Progenitor cell of endocrine pancreas (in vitro differentiated cells): ENCODE results near the gene NEURL3. TPM values are rescaled to one million over a fixed set of nuclear protein-coding genes. Genes with fewer than 3 reads are reported as not detected.

Source experiments
- DNase-seq: peaks from one replicate; pipeline ENCODE4 v3.0.0; 2021; ENCODE audit warnings: low spot score; ENCODE audit not compliant: unreplicated experiment
- H3K27ac Mint-ChIP-seq: 2 replicates; pipeline ENCODE4 v1.8.0; 2021; ENCODE audit warnings: mild to moderate bottlenecking, moderate library complexity, mixed read lengths
- H3K27me3 Mint-ChIP-seq: 2 replicates; pipeline ENCODE4 v1.8.0; 2021; ENCODE audit warnings: mixed read lengths
- H3K36me3 Mint-ChIP-seq: 2 replicates; pipeline ENCODE4 v1.8.0; 2022; ENCODE audit warnings: mixed read lengths; ENCODE audit not compliant: insufficient read depth
- H3K4me1 Mint-ChIP-seq: 2 replicates; pipeline ENCODE4 v1.8.0; 2021; ENCODE audit warnings: low read depth, mixed read lengths
- H3K4me3 Mint-ChIP-seq: 2 replicates; pipeline ENCODE4 v1.8.0; 2021; ENCODE audit warnings: low read depth, mild to moderate bottlenecking, moderate library complexity, mixed read lengths
- H3K9me3 Mint-ChIP-seq: 2 replicates; pipeline ENCODE4 v1.8.0; 2021; ENCODE audit warnings: low read depth, mixed read lengths
- total RNA-seq: library from RNA; stranded (reverse); gene quantifications from 2 replicates; pipeline ENCODE4 v1.2.1, GENCODE V29; 2021
- TF ChIP-seq, protein P1 (sequence below): fragments of 200-600 bp; sonication (generic); IDR thresholded peaks from one replicate; pipeline ENCODE4 v1.5.0; 2021; ENCODE audit warnings: antibody characterized with exemption, mild to moderate bottlenecking; ENCODE audit not compliant: unreplicated experiment

The NEURL3 gene
- total RNA-seq, 1 donor from 2014 or later, result 0.86 TPM

DNA sequence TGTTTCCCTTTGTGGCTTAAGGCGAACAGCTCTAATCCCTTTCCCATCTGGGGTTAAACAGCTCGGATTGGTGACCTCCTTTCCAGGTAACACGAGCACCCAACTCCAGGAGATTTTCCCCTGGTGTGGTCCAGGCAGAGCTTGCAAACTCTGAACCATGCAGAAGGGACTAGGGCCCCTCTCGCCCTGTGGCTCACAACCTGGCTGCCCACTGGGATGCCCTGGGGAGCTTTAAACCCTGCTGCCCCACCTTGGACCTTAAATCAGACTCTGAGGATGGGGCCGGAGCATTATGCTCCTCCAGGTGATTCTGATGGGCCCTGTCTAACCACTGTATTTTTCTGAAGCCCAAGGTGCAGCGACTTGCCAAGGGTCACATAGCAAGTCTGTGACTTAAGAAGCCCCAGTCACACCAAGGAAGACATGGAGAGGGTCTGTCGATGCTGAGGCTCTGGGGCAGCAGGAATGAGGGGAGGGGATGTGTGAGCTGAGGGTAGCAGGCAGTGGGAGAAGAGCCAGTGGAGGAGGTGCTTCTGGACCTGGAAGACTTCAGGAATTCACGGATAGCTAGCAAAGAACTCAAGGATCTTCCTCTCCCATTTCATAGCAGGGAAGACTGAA lies 37.3 kb upstream of the NEURL3 start:
- no peak overlapping the region for H3K4me3 Mint-ChIP-seq
- no peaks in the 10 kb centered on the region for H3K9me3 Mint-ChIP-seq
- H3K4me1 Mint-ChIP-seq, result peaks cover 6% of the 10 kb centered on the region
- no peak overlapping the region for H3K27ac Mint-ChIP-seq
- H3K36me3 Mint-ChIP-seq, result peaks cover 8% of the 10 kb centered on the region
- no peak for DNase-seq
- TF ChIP-seq, protein P1, sequence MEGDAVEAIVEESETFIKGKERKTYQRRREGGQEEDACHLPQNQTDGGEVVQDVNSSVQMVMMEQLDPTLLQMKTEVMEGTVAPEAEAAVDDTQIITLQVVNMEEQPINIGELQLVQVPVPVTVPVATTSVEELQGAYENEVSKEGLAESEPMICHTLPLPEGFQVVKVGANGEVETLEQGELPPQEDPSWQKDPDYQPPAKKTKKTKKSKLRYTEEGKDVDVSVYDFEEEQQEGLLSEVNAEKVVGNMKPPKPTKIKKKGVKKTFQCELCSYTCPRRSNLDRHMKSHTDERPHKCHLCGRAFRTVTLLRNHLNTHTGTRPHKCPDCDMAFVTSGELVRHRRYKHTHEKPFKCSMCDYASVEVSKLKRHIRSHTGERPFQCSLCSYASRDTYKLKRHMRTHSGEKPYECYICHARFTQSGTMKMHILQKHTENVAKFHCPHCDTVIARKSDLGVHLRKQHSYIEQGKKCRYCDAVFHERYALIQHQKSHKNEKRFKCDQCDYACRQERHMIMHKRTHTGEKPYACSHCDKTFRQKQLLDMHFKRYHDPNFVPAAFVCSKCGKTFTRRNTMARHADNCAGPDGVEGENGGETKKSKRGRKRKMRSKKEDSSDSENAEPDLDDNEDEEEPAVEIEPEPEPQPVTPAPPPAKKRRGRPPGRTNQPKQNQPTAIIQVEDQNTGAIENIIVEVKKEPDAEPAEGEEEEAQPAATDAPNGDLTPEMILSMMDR, result no peak
- H3K27me3 Mint-ChIP-seq, result peaks cover 22% of the 10 kb centered on the region

DNA sequence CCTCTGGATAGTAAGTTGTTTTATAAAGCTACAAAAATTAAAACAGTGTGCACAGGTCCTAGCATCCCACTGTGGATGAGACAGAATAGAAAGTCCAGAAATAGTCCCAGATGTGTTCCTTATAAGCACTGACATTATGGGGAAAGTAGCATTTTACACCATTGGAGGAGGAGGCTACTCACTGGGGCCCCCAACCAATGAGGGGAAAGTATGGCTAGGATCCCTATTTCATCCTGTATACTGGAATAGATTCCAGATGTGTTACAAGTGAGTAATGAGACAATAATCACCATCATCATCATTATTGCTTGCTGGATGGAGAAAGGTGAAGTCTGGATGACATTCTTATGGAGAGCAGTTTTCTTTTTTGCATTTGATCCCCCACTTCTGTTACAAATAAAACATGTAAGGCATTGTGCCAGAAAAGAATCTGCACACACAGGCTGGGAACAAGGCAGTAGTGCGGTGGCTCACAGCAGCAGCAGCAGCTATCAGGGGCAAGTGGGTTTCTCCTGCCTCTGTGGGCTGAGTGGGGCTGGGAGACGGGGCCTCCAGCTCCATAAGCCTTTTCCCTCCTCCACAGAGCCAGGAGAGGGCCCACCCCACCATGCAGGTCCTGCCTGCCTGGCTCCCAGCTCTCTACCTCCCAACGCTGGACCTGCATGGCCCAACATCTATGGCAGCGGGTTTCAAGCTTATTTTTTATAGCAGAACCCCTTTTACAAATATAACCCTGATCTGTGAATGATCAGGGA lies 36.4 kb upstream of the NEURL3 start:
- Mint-ChIP-seq H3K4me1 (peaks cover 6% of the 10 kb centered on the region), H3K9me3 (no peaks in the 10 kb centered on the region), H3K27me3 (peaks cover 22% of the 10 kb centered on the region), H3K4me3 (no peak overlapping the region), H3K36me3 (peaks cover 7% of the 10 kb centered on the region), H3K27ac (no peak overlapping the region)
- no peak for DNase-seq
- TF ChIP-seq, protein P1, result no peak

GRCh38 chr2:96540136-96540535 lies 35.0 kb upstream of the NEURL3 start:
- H3K9me3 Mint-ChIP-seq, result no peaks in the 10 kb centered on the region
- TF ChIP-seq, protein P1, result no peak
- peaks cover 6% of the 10 kb centered on the region for H3K4me1 Mint-ChIP-seq
- no peak overlapping the region for H3K4me3 Mint-ChIP-seq
- peaks cover 5% of the 10 kb centered on the region for H3K36me3 Mint-ChIP-seq
- H3K27me3 Mint-ChIP-seq, result peaks cover 22% of the 10 kb centered on the region
- H3K27ac Mint-ChIP-seq, result no peak overlapping the region
- DNase-seq, result no peak

- Mint-ChIP-seq H3K27me3 (peaks cover 25% of the 10 kb centered on the region), H3K4me3 (peak overlapping the region; percentile 69), H3K27ac (no peak overlapping the region)
Measured at GRCh38 chr2:96539215-96539920, 34.2 kb upstream of the NEURL3 start.

More at GRCh38 chr2:96539215-96539920, 34.2 kb upstream of the NEURL3 start:
- TF ChIP-seq, protein P1, result no peak
- peaks cover 2% of the 10 kb centered on the region for H3K36me3 Mint-ChIP-seq
- H3K4me1 Mint-ChIP-seq, result peaks cover 6% of the 10 kb centered on the region
- no peak for DNase-seq
- H3K9me3 Mint-ChIP-seq, result no peaks in the 10 kb centered on the region
